Lung (tissue), 12 donors: ENCODE data around the gene ARL6IP5. TPM values are rescaled to one million over a fixed set of nuclear protein-coding genes. Genes with fewer than 3 reads are reported as not detected.
A peak's percentile ranks its signal among the peaks of the same experiment; 100 is the strongest.

Source experiments
- ATAC-seq: fragments of 200-7000 bp; cut with Tn5 transposase; one replicate; pipeline ENCODE4 v1.9.1; 2020; ENCODE audit warnings: moderate number of reproducible peaks; ENCODE audit not compliant: insufficient read depth, low FRiP score
- DNase-seq, 3 donors: peaks; one replicate each; pipeline ENCODE4 v3.0.0-alpha.2; 2013 to 2017
- H3K27ac ChIP-seq, 2 donors: one replicate each; pipeline ENCODE4 v1.5.1; 2013; ENCODE audit warnings: mild to moderate bottlenecking in 2 of 2, moderate library complexity in 2 of 2, control low read depth in 1 of 2, inconsistent platforms in 1 of 2, low read depth in 1 of 2, low read length in 1 of 2
- H3K27me3 ChIP-seq, 3 donors: one replicate each; pipeline ENCODE4 v1.5.1; 2013; ENCODE audit warnings: low read length in 2 of 3; ENCODE audit not compliant: control insufficient read depth in 3 of 3, insufficient read depth in 3 of 3
- H3K36me3 ChIP-seq, 4 donors: one replicate each; pipeline ENCODE4 v1.5.1; 2013; ENCODE audit warnings: low read length in 4 of 4, mild to moderate bottlenecking in 1 of 4, moderate library complexity in 1 of 4; ENCODE audit not compliant: control insufficient read depth in 4 of 4, insufficient read depth in 4 of 4
- H3K4me1 ChIP-seq, 5 donors: one replicate each; pipeline ENCODE4 v1.5.1; 2013; ENCODE audit warnings: low read length in 5 of 5, mild to moderate bottlenecking in 2 of 5, moderate library complexity in 1 of 5; ENCODE audit not compliant: control insufficient read depth in 5 of 5, insufficient read depth in 5 of 5
- H3K4me3 ChIP-seq: one replicate; pipeline ENCODE4 v1.5.1; 2013; ENCODE audit warnings: mild to moderate bottlenecking, control low read depth, moderate library complexity
- H3K9ac ChIP-seq, 2 donors: one replicate each; pipeline ENCODE4 v1.5.1; 2013; ENCODE audit warnings: low read length in 2 of 2, control low read depth in 1 of 2; ENCODE audit not compliant: insufficient read depth in 1 of 2
- H3K9me3 ChIP-seq, 4 donors: one replicate each; pipeline ENCODE4 v1.5.1; 2013; ENCODE audit warnings: low read length in 3 of 4, mild to moderate bottlenecking in 1 of 4, moderate library complexity in 1 of 4; ENCODE audit not compliant: control insufficient read depth in 4 of 4, insufficient read depth in 3 of 4
- WGBS, 2 donors: extraction: QIAGEN DNeasy Blood & Tissue Kit; methylation state at CpG; one replicate each; pipeline ENCODE4 v1.1.7; 2013; 5-methylcytosine and 5-hydroxymethylcytosine counted together
- polyA plus RNA-seq, 2 donors: library from polyadenylated mRNA; stranded (reverse); fragments of 200-250 nt; gene quantifications; one replicate each; pipeline ENCODE4 v1.2.1, GENCODE V29; 2013
- total RNA-seq, 2 donors: library from RNA; depleted of rRNA in 1 of 2; stranded (reverse); fragments of >200 nt in 1 of 2; gene quantifications; one replicate each; pipeline ENCODE4 v1.2.1, GENCODE V29; 2014 to 2021
- TF ChIP-seq, protein P1 (sequence below): IDR thresholded peaks from 2 replicates; pipeline ENCODE4 v1.5.1; 2012; ENCODE audit warnings: mild to moderate bottlenecking; ENCODE audit errors: control extremely low read depth, extremely low read depth
- donor health status: control.
- donor health status: control.
- donor health status: Bipolar disorder and iron deficiency.
- donor health status: healthy.
- donor health status: DM: yes; HTN: yes; CAD: no.

Gene ARL6IP5
- total and polyA plus RNA-seq, 4 donors, result 105 to 132 (median 121) TPM

DNA sequence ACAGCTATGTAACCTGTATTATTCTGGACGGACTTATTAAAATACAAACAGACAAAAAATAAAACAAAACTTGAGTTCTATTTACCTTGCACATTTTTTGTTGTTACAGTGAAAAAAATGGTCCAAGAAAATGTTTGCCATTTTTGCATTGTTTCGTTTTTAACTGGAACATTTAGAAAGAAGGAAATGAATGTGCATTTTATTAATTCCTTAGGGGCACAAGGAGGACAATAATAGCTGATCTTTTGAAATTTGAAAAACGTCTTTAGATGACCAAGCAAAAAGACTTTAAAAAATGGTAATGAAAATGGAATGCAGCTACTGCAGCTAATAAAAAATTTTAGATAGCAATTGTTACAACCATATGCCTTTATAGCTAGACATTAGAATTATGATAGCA lies 20.6 kb downstream of the ARL6IP5 start:
- Histone ChIP-seq H3K9me3 (no peaks in the 10 kb centered on the region), H3K4me3 (no peak overlapping the region), H3K36me3 (peaks cover 5 to 25% (median 14%) of the 10 kb centered on the region in 4 donors), H3K27ac (no peak overlapping the region), H3K4me1 (peaks cover 0 to 29% (median 0%) of the 10 kb centered on the region in 5 donors), H3K9ac (no peak overlapping the region), H3K27me3 (no peaks in the 10 kb centered on the region)
- 30 to 43% methylated on average over 3 of the region's 3 CpGs for WGBS, 2 donors
- no peak for ATAC-seq
- DNase-seq, result no peak
- TF ChIP-seq, protein P1, sequence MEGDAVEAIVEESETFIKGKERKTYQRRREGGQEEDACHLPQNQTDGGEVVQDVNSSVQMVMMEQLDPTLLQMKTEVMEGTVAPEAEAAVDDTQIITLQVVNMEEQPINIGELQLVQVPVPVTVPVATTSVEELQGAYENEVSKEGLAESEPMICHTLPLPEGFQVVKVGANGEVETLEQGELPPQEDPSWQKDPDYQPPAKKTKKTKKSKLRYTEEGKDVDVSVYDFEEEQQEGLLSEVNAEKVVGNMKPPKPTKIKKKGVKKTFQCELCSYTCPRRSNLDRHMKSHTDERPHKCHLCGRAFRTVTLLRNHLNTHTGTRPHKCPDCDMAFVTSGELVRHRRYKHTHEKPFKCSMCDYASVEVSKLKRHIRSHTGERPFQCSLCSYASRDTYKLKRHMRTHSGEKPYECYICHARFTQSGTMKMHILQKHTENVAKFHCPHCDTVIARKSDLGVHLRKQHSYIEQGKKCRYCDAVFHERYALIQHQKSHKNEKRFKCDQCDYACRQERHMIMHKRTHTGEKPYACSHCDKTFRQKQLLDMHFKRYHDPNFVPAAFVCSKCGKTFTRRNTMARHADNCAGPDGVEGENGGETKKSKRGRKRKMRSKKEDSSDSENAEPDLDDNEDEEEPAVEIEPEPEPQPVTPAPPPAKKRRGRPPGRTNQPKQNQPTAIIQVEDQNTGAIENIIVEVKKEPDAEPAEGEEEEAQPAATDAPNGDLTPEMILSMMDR, result no peak

DNA sequence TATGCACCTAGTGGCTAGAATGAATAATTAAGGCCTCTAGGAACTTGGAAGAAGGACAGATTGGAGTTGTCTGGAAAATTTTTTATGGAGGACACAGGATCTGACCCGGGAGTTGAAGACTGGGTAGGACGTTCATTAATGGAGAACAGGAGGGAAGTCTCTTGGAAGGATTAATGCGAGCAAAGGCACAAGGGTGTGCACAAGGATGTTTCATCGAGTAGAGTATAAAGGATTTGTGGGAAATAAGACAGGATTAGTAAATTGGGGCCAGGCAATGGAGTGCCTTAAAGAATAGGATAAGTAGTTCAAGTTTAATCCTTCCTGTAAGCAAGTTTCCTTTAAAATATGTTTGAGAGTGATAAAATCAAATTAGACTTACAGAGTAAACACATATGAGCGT lies 23.1 kb downstream of the ARL6IP5 start:
- ATAC-seq (no peak), DNase-seq (no peak)
- Histone ChIP-seq H3K4me1 (peaks cover 0 to 21% (median 0%) of the 10 kb centered on the region in 5 donors), H3K36me3 (peaks cover 2 to 14% (median 8%) of the 10 kb centered on the region in 4 donors), H3K9me3 (no peaks in the 10 kb centered on the region), H3K27ac (no peak overlapping the region), H3K9ac (no peak overlapping the region), H3K4me3 (no peak overlapping the region), H3K27me3 (no peaks in the 10 kb centered on the region)
- TF ChIP-seq, protein P1, result no peak
- 71 to 80% methylated on average over 5 of the region's 5 CpGs for WGBS, 2 donors

DNA sequence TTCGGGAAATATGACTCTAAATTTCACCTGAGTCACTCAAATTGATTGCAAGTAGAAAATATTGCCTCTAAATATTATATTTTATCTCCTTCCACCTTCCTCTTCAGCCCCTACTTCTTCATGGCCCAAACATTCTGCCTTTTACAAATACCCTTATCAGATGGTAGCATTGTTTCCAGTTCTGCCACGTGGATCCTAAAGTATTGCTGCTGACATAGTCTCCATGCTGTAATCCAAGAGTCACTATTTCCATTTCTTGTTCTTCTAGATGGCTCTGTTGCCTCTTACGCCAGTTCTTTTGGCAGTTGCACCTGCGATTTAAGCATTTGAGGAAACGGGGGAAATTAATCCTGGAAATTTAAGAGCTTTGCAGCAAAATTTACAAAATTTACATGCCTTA lies 24.1 kb downstream of the ARL6IP5 start:
- no peak overlapping the region for H3K4me3 ChIP-seq
- H3K27me3 ChIP-seq, result no peaks in the 10 kb centered on the region
- TF ChIP-seq, protein P1, result no peak
- H3K9ac ChIP-seq, result no peak overlapping the region
- peaks cover 0 to 17% (median 1%) of the 10 kb centered on the region in 5 donors for H3K4me1 ChIP-seq
- 55 to 66% methylated on average over 5 of the region's 5 CpGs for WGBS, 2 donors
- H3K36me3 ChIP-seq, result peaks cover 2 to 10% (median 5%) of the 10 kb centered on the region in 4 donors
- H3K27ac ChIP-seq, result no peak overlapping the region
- H3K9me3 ChIP-seq, result no peaks in the 10 kb centered on the region
- no peak for DNase-seq
- no peak for ATAC-seq

DNA sequence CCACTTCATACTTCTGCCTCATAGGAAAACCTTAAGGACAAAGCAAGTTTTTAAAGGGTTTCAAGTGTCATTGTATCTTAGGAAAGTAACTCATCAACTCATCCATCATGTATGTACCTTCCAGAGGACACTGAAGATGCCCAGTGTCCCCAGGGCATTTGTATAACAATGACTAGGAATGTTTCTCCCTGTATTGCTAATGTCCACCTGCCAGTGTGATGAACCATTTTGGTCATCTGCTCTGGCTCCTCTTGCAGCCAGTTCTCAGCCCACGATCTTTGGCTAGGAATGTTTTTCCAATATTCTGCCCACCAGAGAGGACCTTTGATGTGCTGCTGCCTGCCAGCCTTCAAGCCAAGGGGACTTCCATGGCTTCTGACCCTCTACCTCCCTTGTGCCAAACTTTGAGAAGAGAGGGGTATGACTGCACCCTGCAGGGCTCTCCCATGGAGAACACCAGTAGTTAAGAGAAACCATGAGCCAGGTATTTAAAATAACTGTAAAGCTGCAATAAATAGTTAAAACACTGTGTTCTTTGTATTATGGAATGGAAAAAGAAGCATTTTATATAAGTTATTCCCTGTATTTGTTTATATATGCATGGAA lies 26.3 kb downstream of the ARL6IP5 start:
- DNase-seq, result no peak
- TF ChIP-seq, protein P1, result no peak
- no peak overlapping the region for H3K9ac ChIP-seq
- H3K4me3 ChIP-seq, result no peak overlapping the region
- no peak for ATAC-seq
- no peaks in the 10 kb centered on the region for H3K36me3 ChIP-seq
- H3K27me3 ChIP-seq, result no peaks in the 10 kb centered on the region
- no peaks in the 10 kb centered on the region for H3K9me3 ChIP-seq
- 82 to 93% methylated on average over 1 of the region's 1 CpG for WGBS, 2 donors
- peaks cover 0 to 13% (median 0%) of the 10 kb centered on the region in 5 donors for H3K4me1 ChIP-seq
- peak overlapping the region in 1 of 2 donors; percentile 42 for H3K27ac ChIP-seq
